Karpas-422 (cell line): ENCODE results near the gene SCN8A. TPM values are rescaled to one million over a fixed set of nuclear protein-coding genes. Genes with fewer than 3 reads are reported as not detected.

Source experiments
- DNase-seq: peaks from one replicate; pipeline ENCODE4 v3.0.0-alpha.2; 2015
- H2AFZ ChIP-seq: fragments of 200-600 bp; sonication (generic); 2 replicates; pipeline ENCODE4 v1.6.1; 2014; ENCODE audit warnings: antibody characterized with exemption, low read length, mixed read lengths
- H3K27ac ChIP-seq: fragments of 200-600 bp; sonication (generic); 2 replicates; pipeline ENCODE4 v1.5.1; 2014; ENCODE audit warnings: mild to moderate bottlenecking, low read length, moderate library complexity
- H3K27me3 ChIP-seq: fragments of 200-600 bp; sonication (generic); 2 replicates; pipeline ENCODE4 v1.6.1; 2014; ENCODE audit warnings: low read length, mixed read lengths
- H3K36me3 ChIP-seq: fragments of 200-600 bp; sonication (generic); 2 replicates; pipeline ENCODE4 v1.6.1; 2014; ENCODE audit warnings: low read length, mixed read lengths; ENCODE audit not compliant: insufficient read depth
- H3K4me1 ChIP-seq: fragments of 200-600 bp; sonication (generic); 2 replicates; pipeline ENCODE4 v1.6.1; 2014; ENCODE audit warnings: mild to moderate bottlenecking, low read length, mixed read lengths
- H3K4me2 ChIP-seq: fragments of 200-600 bp; sonication (generic); 2 replicates; pipeline ENCODE4 v1.6.1; 2014; ENCODE audit warnings: low read length, low read depth, mild to moderate bottlenecking; ENCODE audit not compliant: poor library complexity, severe bottlenecking
- H3K4me3 ChIP-seq: fragments of 200-600 bp; sonication (generic); 2 replicates; pipeline ENCODE4 v1.5.1; 2014; ENCODE audit warnings: mild to moderate bottlenecking, antibody characterized with exemption, low read length, mixed read lengths
- H3K79me2 ChIP-seq: fragments of 200-600 bp; sonication (generic); 2 replicates; pipeline ENCODE4 v1.6.1; 2014; ENCODE audit warnings: mild to moderate bottlenecking, low read length, mixed read lengths
- H3K9ac ChIP-seq: fragments of 200-600 bp; sonication (generic); 2 replicates; pipeline ENCODE4 v1.6.0; 2014; ENCODE audit warnings: low read length
- H3K9me2 ChIP-seq: fragments of 200-600 bp; sonication (generic), shearing (Covaris generic); replicated peaks from 2 replicates; pipeline ENCODE4 v1.6.0; 2014; ENCODE audit warnings: mild to moderate bottlenecking, low read length, moderate library complexity; ENCODE audit not compliant: insufficient read depth
- H3K9me3 ChIP-seq: fragments of 300-700, 200-600 bp; sonication (generic); 2 replicates; pipeline ENCODE4 v1.6.1; 2014; ENCODE audit warnings: low read length, mixed read lengths
- H4K20me1 ChIP-seq: fragments of 200-600 bp; sonication (generic); 2 replicates; pipeline ENCODE4 v1.6.1; 2014; ENCODE audit warnings: mild to moderate bottlenecking, antibody characterized with exemption, low read length, low read depth; ENCODE audit not compliant: insufficient read depth
- total RNA-seq: library from RNA; depleted of rRNA; stranded (reverse); fragments of >200 nt; shearing (Covaris generic); gene quantifications from 2 replicates; pipeline ENCODE4 v1.2.3, GENCODE V29; 2014; ENCODE audit warnings: low replicate concordance; rRNA removed

SCN8A gene
- total RNA-seq, 1 experiment from 2014 or later: 0.11 TPM

DNA sequence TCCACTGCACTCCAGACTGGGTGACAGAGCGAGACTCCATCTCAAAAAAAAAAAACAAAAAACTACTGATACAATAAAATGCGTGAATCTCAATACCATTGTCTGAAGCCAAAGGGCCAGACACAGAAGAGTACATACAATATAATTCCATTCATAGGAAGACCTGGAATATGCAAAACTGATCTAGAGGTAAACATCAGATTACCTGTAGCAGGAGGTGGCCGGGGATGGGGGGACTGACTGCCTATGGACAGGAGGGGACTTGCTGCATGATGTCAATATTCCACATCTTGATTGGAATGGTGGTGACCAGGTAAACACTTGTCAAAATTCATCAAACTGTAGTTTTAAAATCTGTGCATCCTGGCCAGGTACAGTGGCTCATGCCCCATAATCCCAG is 270.0 kb downstream of the SCN8A start:
- H3K79me2 ChIP-seq: no peaks in the 10 kb centered on the region
- H3K27me3 ChIP-seq: no peaks in the 10 kb centered on the region
- no peak overlapping the region for H3K9ac ChIP-seq

More for the DNA sequence above, 270.0 kb downstream of the SCN8A start:
- Histone ChIP-seq H2AFZ (no peak overlapping the region), H3K9me2 (no peaks in the 10 kb centered on the region), H3K27ac (no peak overlapping the region), H3K36me3 (no peaks in the 10 kb centered on the region), H3K4me1 (no peaks in the 10 kb centered on the region), H3K4me3 (no peak overlapping the region), H4K20me1 (no peaks in the 10 kb centered on the region), H3K9me3 (no peaks in the 10 kb centered on the region), H3K4me2 (no peak overlapping the region)
- no peak for DNase-seq

Other genes with a start within 250 kb of the SCN8A start
- gene CELA1, start 244.6 kb upstream of the SCN8A start, total RNA-seq: not detected in 2 replicates
- gene GALNT6, start 199.8 kb upstream of the SCN8A start, total RNA-seq: 9.1 and 9.6 TPM in 2 replicates
- 0.43 and 9.1 TPM in 2 replicates for gene SLC4A8, start 166.4 kb upstream of the SCN8A start, total RNA-seq